ENCODE measurements around the gene SORL1. TPM values are rescaled to one million over a fixed set of nuclear protein-coding genes. Genes with fewer than 3 reads are reported as not detected.

SORL1 gene
- total RNA-seq, 4 donors from 2014 or later, result 7.3 to 18.8 (median 12.3) TPM

GRCh38 chr11:121536126-121536525 is 84.0 kb downstream of the SORL1 start:
- Histone ChIP-seq H3K4me3 (no peak overlapping the region), H3K9me3 (peaks cover 0 to 3% (median 0%) of the 10 kb centered on the region in 4 donors), H3K4me1 (no peaks in the 10 kb centered on the region), H3K27ac (no peak overlapping the region), H3K27me3 (no peaks in the 10 kb centered on the region), H3K36me3 (no peaks in the 10 kb centered on the region)
- 91 to 92% methylated on average over 6 of the region's 6 CpGs for WGBS, 2 donors
- no peak for DNase-seq (ENCODE audit: low spot score in 2 of 2)
- no peak for TF ChIP-seq CTCF (IDR thresholded peaks at IDR 0.05)
- TF ChIP-seq EP300 (IDR thresholded peaks at IDR 0.05), result no peak
- no peak for TF ChIP-seq POLR2A (IDR thresholded peaks at IDR 0.05)

GRCh38 chr11:121538054-121538453 is 85.9 kb downstream of the SORL1 start:
- DNase-seq (ENCODE audit: low spot score in 2 of 2), result no peak
- WGBS, 2 donors, result 76 to 84% methylated on average over 1 of the region's 1 CpG
- no peak overlapping the region for H3K27ac ChIP-seq
- H3K27me3 ChIP-seq, result no peaks in the 10 kb centered on the region
- H3K4me3 ChIP-seq, result no peak overlapping the region
- H3K36me3 ChIP-seq, result no peaks in the 10 kb centered on the region
- H3K4me1 ChIP-seq, result no peaks in the 10 kb centered on the region
- TF ChIP-seq CTCF (IDR thresholded peaks at IDR 0.05) (no peak), POLR2A (IDR thresholded peaks at IDR 0.05) (no peak), EP300 (IDR thresholded peaks at IDR 0.05) (no peak)
- no peaks in the 10 kb centered on the region for H3K9me3 ChIP-seq

- no peak overlapping the region for H3K27ac ChIP-seq
- H3K36me3 ChIP-seq, result no peaks in the 10 kb centered on the region
- no peak overlapping the region for H3K4me3 ChIP-seq
- WGBS, 2 donors, result 44 to 55% methylated on average over 5 of the region's 5 CpGs
- no peaks in the 10 kb centered on the region for H3K9me3 ChIP-seq
- H3K4me1 ChIP-seq, result no peaks in the 10 kb centered on the region
- DNase-seq (ENCODE audit: low spot score in 2 of 2), result no peak
- H3K27me3 ChIP-seq, result no peaks in the 10 kb centered on the region
- no peak for TF ChIP-seq POLR2A (IDR thresholded peaks at IDR 0.05)
- no peak for TF ChIP-seq CTCF (IDR thresholded peaks at IDR 0.05)
- no peak for TF ChIP-seq EP300 (IDR thresholded peaks at IDR 0.05)
These were observed 86.9 kb downstream of the SORL1 start for GRCh38 chr11:121539000-121539399.

- Histone ChIP-seq H3K36me3 (no peaks in the 10 kb centered on the region), H3K27ac (no peak overlapping the region), H3K4me3 (no peak overlapping the region), H3K27me3 (no peaks in the 10 kb centered on the region), H3K9me3 (no peaks in the 10 kb centered on the region), H3K4me1 (no peaks in the 10 kb centered on the region)
- 78 to 84% methylated on average over 3 of the region's 3 CpGs for WGBS, 2 donors
- no peak for DNase-seq (ENCODE audit: low spot score in 2 of 2)
- TF ChIP-seq POLR2A (IDR thresholded peaks at IDR 0.05) (no peak), CTCF (IDR thresholded peaks at IDR 0.05) (no peak), EP300 (IDR thresholded peaks at IDR 0.05) (no peak)
These were observed 88.5 kb downstream of the SORL1 start for GRCh38 chr11:121540627-121541026.

GRCh38 chr11:121543836-121544380 is 91.8 kb downstream of the SORL1 start:
- WGBS, 2 donors, result 83 to 84% methylated on average over 6 of the region's 6 CpGs
- no peak for DNase-seq (ENCODE audit: low spot score in 2 of 2)
- no peaks in the 10 kb centered on the region for H3K4me1 ChIP-seq

More at GRCh38 chr11:121543836-121544380, 91.8 kb downstream of the SORL1 start:
- no peaks in the 10 kb centered on the region for H3K9me3 ChIP-seq
- no peaks in the 10 kb centered on the region for H3K27me3 ChIP-seq
- H3K4me3 ChIP-seq, result no peak overlapping the region
- no peak for TF ChIP-seq CTCF (IDR thresholded peaks at IDR 0.05)
- no peak for TF ChIP-seq POLR2A (IDR thresholded peaks at IDR 0.05)
- no peak for TF ChIP-seq EP300 (IDR thresholded peaks at IDR 0.05)
- no peak overlapping the region for H3K27ac ChIP-seq
- no peaks in the 10 kb centered on the region for H3K36me3 ChIP-seq
